GM19328 (cell line): ENCODE results near the gene ERO1B.
"Not testable (repeated sequence)": the region's sequence is repeated elsewhere in the genome, so short reads cannot be mapped to it uniquely, and the experiment has no call there.

ENCODE experiments used
- ATAC-seq: cut with Tn5 transposase; IDR thresholded peaks from one replicate; pipeline ENCODE4 v1.9.1; 2021; ENCODE audit warnings: mild to moderate bottlenecking, moderate library complexity; ENCODE audit not compliant: unreplicated experiment

The ERO1B gene

DNA sequence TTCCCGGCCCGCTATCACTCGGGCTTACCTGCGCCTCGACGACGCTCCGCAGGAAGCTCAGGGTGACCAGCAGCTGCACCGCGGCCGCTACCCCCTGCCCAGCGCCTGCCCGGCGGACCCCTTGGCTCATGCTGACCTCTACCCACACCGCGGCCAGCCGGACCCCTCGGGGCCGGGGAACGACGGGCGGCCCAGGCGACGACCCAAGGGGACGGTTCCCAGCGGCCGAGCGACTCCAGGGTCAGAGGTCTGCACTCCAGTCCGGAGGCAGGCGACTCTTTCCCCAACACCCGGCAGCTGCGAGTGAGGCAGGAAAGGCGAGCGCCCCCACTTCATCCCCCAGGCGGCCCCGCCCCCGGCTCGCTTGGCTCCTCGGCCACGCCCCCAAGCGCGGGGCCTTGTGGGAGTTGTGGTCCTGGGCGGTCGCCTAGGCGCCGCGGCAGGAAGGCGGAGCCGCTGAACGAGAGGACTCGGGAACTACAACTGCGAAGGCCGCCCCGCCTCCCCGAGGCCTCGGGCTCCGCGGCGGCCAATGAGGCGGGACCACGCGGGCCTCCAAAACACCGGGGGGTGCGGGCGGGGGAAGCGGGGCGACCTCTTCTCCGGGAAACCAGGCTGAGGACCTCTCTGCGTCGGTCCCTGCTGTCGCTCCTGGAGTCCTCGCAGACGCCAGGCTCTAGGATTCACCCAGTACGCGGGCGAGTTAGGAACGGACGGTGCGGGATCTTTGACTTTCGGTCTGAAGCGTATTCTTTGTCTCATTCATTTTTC lies at the start of gene ERO1B:
ERO1B (minus strand) TSS at position 305 of the 771 bp plus-strand sequence; CDS start at position 130, 175 bp downstream.
- ATAC-seq: peak; percentile 87

DNA sequence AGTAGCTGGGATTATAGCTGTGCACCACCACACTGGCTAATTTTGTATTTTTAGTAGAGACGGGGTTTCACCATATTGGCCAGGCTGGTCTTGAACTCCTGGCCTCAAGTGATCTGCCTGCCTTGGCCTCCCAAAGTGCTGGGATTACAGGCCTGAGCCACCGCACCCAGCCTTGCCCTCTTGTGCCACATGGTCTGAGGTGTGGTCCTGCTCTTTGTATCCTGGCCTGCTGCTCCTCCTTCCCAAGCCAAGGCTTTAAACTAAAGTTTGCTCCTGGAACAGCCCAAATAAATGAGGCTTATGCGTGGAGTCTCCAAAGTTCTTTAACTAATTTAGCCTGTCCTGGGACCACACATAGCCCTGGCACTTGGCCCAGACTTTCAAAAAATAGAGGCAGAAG lies 49.7 kb upstream of the ERO1B start:
- not testable (repeated sequence) for ATAC-seq

DNA sequence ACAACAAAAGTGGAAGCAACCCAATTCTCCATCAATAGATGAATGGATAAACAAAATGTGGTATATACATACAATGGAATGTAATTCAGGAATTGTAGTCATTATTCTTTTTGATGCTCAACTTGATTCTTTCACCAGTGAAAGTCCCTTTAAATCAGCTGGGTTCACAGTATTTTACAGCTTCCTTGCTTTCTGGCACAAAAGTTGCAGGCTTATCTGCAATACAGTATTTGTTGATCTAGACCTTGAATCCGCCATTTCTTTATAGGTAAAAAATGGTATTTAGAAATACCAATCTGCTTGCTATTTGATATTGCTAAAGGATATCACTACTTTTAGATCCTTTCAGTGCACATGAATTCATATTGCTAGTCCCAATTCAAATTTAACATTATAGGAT lies 44.7 kb upstream of the ERO1B start:
- ATAC-seq: no peak

- ATAC-seq: no peak
Measured at GRCh38 chr1:236325567-236325966, 43.8 kb upstream of the ERO1B start.

GRCh38 chr1:236323819-236324411 lies 42.2 kb upstream of the ERO1B start:
- ATAC-seq: no peak

DNA sequence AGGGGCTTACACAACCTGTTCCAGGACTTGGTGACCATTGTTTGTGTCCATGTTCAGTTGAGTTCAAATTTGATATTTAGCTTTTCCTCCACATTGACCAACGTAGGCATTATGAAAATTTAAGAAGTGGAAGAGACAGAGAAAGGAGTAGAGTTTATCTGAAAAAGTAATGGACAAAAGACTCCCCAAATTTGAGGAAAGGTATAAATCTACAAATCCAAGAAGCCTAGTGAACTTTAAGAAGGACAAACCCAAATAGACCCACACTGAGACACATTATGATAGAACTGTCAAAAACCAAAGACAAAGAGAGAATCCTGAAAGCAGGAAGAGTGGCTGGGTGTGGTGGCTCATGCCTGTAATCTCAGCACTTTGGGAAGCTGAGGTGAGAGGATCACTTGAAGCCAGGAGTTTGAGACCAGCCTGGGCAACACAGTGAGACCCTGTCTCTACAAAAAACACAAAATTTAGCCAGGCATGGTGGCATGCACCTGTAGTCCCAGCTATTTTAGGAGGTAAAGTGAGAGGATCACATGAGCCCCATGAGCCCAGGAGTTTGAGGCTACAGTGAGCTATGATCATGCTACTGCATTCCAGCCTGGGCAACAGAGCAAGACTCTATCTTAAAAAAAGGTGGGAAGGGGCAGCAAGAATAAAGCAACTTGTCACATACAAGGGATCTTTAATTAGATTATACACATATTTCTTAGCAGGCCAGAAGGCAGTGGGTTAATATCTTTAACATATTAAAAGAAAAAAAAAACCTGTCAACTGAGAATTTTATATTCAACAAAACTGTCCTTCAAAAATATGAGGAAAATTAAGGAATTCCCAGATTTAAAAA lies 41.0 kb upstream of the ERO1B start:
- ATAC-seq: no peak

GRCh38 chr1:236321101-236321500 lies 39.3 kb upstream of the ERO1B start:
- ATAC-seq: no peak

GRCh38 chr1:236320671-236321070 lies 38.9 kb upstream of the ERO1B start:
- no peak for ATAC-seq

GRCh38 chr1:236320214-236320613 lies 38.5 kb upstream of the ERO1B start:
- ATAC-seq: no peak

GRCh38 chr1:236316437-236316836 lies 34.7 kb upstream of the ERO1B start:
- no peak for ATAC-seq

DNA sequence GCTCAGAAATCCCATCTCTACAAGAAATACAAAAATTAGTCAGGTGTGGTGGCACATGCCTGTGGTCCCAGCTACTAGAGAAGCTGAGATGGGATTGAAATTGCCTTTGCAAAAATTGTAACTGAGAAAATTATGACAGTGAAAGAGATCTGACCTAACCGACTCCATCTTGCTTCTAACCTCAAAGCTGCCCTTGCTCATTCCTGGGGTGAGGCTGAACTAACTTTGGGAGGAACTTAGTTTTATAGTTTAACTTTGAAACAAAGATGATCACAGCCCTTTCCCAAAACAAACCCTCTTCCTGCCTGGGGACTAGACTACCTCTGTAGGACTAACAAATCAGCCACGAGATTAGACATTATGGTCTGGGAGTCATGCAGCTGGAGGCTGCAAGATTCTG lies 33.8 kb upstream of the ERO1B start:
- ATAC-seq: no peak

GRCh38 chr1:236315092-236315491 lies 33.3 kb upstream of the ERO1B start:
- no peak for ATAC-seq

GRCh38 chr1:236314050-236314449 lies 32.3 kb upstream of the ERO1B start:
- ATAC-seq: not testable (repeated sequence)

- ATAC-seq: no peak
Measured at GRCh38 chr1:236313427-236313826, 31.7 kb upstream of the ERO1B start.

GRCh38 chr1:236311040-236311439 lies 29.3 kb upstream of the ERO1B start:
- no peak for ATAC-seq

DNA sequence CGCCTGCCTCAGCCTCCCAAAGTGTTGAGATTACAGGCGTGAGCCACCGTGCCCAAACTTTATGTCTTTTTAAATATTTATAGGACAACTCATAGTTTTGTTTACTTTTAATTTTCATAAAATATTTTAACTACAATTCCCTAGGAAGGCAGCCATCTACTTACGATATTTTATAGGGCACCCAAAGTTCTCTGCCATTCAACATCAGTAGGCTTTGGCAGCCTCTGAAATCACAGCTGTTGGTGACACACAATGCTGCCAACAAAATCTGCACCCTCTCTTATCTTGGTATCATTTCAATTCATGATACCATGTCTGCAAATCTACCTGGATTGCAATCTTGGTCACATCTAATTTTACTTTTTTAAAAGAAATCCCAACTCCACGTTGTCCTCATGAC lies 27.1 kb upstream of the ERO1B start:
- no peak for ATAC-seq

DNA sequence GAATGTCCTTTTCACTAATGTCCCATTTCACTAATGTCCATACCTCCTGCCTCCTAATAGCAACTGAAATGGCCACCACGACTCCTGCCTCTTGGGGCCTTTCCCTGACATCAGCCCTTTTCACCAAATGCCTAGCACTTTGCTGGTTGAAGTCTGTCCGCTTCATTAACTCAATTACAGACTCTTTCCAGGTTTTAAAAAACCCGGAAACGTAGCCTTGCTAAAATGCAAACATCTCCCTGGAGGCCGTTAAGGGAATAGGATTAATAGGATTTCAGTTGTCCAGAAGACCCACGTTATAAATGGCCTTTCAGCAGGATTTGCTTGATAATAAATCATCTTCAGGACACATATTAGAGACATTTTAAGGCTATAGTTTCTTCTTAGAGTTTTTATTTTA lies 25.7 kb upstream of the ERO1B start:
- ATAC-seq: no peak

DNA sequence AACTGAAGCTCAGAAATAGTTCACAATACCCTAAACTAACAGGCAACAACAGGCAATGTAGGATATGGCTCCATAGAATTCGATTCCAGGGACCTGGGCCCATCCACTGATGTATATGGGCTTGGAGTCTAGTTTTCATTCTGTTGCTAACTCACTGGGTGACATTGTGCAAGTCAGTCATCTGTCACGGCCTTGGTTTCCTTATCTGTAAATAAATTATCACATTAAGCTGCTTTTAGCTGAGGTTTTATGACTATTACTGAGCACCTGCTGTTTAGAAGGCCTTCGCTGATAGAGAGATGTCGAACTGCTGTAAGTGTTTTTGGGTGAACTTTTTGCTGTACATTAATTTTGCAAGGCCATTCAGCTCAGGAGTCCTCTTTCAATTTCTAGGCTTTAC lies 22.9 kb upstream of the ERO1B start:
- ATAC-seq: no peak

DNA sequence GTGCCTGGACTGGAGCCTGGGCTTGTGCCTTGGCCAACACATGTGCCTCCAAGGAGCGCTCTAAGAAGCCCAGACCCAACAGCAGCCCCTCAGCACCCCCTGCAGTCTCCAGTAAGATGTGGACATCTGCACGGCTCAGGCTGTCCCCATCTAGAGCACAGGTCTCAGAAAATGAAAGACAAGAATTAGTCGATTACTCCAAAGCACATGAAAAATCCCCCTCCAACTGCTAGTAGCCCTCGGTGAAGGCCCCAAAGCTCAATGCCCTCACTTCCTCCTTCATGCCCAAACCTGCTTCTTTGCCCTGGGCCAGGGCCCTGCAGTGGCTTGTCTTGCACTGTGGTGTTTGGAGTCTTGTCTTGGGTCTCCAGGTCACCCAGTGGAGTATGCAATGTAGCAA lies 21.9 kb upstream of the ERO1B start:
- ATAC-seq: no peak

DNA sequence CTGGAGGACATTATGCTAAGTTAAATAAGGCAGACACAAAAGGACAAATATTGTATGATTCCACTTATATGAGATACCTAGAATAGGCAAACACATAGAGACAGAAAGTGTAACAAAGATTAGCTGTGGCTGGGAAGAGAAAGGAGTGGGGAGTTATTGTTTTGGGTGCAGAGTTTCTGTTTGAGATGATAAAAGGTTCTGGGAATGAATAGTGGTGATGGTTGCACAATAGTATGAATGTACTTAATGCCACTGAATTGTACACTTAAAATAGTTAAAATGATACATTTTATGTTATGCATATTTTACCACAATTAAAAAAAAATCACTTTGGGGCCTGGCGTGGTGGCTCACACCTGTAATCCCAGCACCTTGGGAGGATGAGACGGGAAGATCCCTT lies 21.2 kb upstream of the ERO1B start:
- ATAC-seq: no peak

DNA sequence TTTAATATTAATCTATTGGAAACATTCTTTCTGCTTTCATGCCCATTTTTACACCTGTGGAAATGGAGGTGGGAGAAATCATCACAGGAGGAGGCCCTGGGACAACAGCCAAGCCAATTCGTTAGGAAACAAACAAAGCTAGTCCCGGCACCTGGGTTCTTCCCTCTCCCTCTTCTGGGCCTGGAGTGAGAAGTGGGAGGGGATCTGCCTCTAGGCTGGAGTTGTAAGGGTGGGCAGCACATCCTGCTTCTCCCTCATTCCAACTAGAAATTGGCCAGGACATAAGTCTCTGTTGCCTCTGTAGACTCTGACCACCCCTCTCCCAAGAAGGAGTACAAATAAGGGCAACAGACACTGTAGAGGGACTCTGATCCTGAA lies 20.2 kb upstream of the ERO1B start:
- no peak for ATAC-seq
